Ovary (tissue), 3 donors: Measurements from ENCODE around the gene POFUT1.

Experiments
- CTCF ChIP-seq, 3 donors: fragments of 450-650 bp in 2 of 3; fragments of 200-600 bp in 1 of 3; IDR thresholded peaks; one replicate each; pipeline versions ENCODE4 v1.5.1 to v1.8.0; 2016 to 2022; ENCODE audit warnings: antibody characterized with exemption in 3 of 3, mild to moderate bottlenecking in 1 of 3
- EP300 ChIP-seq: sonication (generic); formaldehyde crosslinking; IDR thresholded peaks from one replicate; pipeline ENCODE4 v1.6.1; 2017; ENCODE audit warnings: antibody characterized with exemption
- POLR2A ChIP-seq: fragments of 450-650 bp; IDR thresholded peaks from one replicate; pipeline ENCODE4 v1.6.1; 2017; ENCODE audit warnings: antibody characterized with exemption, mild to moderate bottlenecking, moderate library complexity
- donor health status: DM: no; HTN: no; CAD: no.

- TF ChIP-seq CTCF (IDR thresholded peaks at IDR 0.05) (no peak), POLR2A (no peak), EP300 (no peak)
Measured at GRCh38 chr20:32168184-32168910, 39.3 kb upstream of the POFUT1 start.
